Tibial nerve (tissue), 3 donors: Measurements from ENCODE around the gene LMNB1.

Experiments used
- POLR2A ChIP-seq, 2 donors: fragments of 450-650 bp; IDR thresholded peaks; one replicate each; pipeline ENCODE4 v1.6.1; 2017; ENCODE audit warnings: antibody characterized with exemption in 2 of 2, mild to moderate bottlenecking in 2 of 2, moderate library complexity in 2 of 2
- TF ChIP-seq, protein P1 (sequence below), 5 experiments: fragments of 200-600 bp in 3 of 5; fragments of 450-650 bp in 2 of 5; sonication (generic) in 3 of 5; IDR thresholded peaks; one replicate each; pipeline ENCODE4 v1.5.1; 2016 to 2019; ENCODE audit warnings: antibody characterized with exemption in 5 of 5, mild to moderate bottlenecking in 3 of 5, moderate library complexity in 2 of 5

DNA sequence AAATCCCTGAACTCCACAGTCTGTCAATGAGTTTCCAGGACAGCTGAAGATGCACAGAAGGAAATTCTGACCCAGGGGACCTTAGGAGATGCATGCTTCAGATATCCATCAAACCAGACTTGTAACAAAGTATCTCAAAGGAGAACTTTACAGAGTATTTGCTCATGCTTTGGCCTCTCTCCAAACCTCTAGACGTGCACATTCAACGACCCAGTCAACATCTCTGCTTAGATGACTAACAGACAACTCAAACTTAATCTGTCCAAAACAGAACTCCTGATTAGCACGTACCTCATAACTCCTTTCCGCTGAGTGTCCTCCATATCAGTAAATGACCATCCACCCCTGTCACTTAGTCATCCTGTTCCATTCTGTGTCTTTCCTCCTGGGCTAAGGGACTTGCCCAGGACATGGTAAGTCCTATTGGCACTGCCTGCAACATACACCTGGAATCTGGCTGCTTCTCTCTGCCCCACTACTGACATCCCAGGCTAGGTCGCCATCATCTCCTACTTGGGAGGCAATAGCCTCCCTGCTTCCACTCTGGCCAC is 107.4 kb downstream of the LMNB1 start:
- TF ChIP-seq POLR2A (IDR thresholded peaks at IDR 0.05) = no peak
- TF ChIP-seq, protein P1, sequence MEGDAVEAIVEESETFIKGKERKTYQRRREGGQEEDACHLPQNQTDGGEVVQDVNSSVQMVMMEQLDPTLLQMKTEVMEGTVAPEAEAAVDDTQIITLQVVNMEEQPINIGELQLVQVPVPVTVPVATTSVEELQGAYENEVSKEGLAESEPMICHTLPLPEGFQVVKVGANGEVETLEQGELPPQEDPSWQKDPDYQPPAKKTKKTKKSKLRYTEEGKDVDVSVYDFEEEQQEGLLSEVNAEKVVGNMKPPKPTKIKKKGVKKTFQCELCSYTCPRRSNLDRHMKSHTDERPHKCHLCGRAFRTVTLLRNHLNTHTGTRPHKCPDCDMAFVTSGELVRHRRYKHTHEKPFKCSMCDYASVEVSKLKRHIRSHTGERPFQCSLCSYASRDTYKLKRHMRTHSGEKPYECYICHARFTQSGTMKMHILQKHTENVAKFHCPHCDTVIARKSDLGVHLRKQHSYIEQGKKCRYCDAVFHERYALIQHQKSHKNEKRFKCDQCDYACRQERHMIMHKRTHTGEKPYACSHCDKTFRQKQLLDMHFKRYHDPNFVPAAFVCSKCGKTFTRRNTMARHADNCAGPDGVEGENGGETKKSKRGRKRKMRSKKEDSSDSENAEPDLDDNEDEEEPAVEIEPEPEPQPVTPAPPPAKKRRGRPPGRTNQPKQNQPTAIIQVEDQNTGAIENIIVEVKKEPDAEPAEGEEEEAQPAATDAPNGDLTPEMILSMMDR (IDR thresholded peaks at IDR 0.05) = no peak
